ENCODE measurements around the gene MAPK8IP2. TPM values are rescaled to one million over a fixed set of nuclear protein-coding genes. Genes with fewer than 3 reads are reported as not detected.
A peak's percentile ranks its signal among the peaks of the same experiment; 100 is the strongest.

The MAPK8IP2 gene
- total and polyA plus RNA-seq, 10 of the 15 experiments (the other 5 are each of a cell fraction or from before 2014, with no cell fraction given) = 0.01 to 0.13 (median 0.06) TPM; not detected in 4

DNA sequence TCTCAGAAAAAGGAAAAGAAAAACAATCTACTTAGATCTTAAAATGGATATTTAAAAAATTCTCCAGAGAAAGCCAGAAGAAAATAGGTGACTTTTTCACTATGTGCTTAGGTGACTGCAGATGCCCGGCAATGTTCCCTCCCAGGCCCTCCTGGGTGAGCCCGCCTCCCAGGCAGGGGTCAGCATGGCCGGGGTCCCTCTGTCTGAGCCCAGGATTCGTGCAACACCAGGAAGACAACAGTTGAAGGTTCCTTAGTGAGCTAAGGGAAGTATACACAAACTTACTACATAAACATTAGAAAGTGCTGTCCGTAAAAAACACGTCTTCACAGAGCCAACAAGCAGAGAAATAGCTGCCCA lies 11.6 kb downstream of the MAPK8IP2 start (continued):
- TF ChIP-seq MXI1 (IDR thresholded peaks at IDR 0.05; ENCODE audit: low read depth, low read length) = no peak
- TF ChIP-seq NFYA (IDR thresholded peaks at IDR 0.05; ENCODE audit: borderline replicate concordance, low read depth, low read length) = no peak
- no peak for TF ChIP-seq SMAD1 (IDR thresholded peaks at IDR 0.05; ENCODE audit: low read depth, partially characterized antibody)
- TF ChIP-seq POLR2A (IDR thresholded peaks at IDR 0.05; ENCODE audit: low read depth, low read length) = no peak
- TF ChIP-seq ZBTB11 (CRISPR knock-in tag; IDR thresholded peaks at IDR 0.05) = no peak
- TF ChIP-seq FOXM1 (IDR thresholded peaks at IDR 0.05; ENCODE audit: low read depth, low read length) = no peak
- no peak for TF ChIP-seq ESRRA (IDR thresholded peaks at IDR 0.05; ENCODE audit: low read length)

DNA sequence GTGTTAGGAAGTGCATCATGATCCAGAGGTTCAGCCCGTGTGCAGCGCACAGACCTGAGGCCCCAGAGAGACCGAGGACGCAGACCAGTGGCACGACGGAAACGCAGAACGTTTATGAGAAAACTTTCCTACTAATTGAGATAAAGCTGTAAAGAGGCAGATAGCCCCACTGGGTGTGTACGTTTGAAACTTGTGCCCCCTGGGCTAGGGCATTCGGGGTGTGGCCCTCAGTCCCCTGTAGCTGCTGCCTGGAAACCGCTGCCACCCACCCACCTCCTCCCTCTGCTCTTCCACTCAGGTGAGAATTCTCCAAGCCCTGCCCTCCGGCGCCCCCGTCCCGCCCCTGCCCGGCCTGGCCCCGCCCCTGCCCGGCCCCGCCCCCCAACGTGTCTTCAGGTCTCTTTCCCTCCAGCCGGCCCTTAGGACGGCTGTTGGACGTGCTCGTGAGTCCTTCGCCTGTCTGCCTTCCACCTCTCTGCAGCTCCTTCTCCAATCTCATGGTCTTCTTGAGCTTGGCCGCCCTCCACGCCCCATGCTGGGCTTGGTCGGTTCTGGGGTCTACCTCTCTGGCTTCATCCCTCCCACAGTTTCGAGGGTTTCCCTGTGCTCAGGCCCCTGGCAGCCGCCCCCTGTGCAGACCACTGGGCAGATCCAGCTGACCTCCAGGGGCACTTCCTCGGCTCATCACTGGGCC lies 12.1 kb downstream of the MAPK8IP2 start:
- FAIRE-seq (no peak), DNase-seq (ENCODE audit: low read depth, low spot score) (no peak), ATAC-seq (peak; percentile 83)
- H3K36me3 ChIP-seq (ENCODE audit: control insufficient read depth in 2 of 2, insufficient read depth in 2 of 2, low read length in 1 of 2) = no peaks in the 10 kb centered on the region
- no TSS peak for BruUV-seq (replicated peaks)
- no peak overlapping the region for H3K9ac ChIP-seq (ENCODE audit: control insufficient read depth, insufficient read depth, low read length)
- SMC1A ChIA-PET (ENCODE audit: uncharacterized antibody, unreplicated experiment) = interaction anchor here (0.6 kb wide), 1 partner anchor 105 kb away, joined by 3 read pairs; the partner anchor contains the start of genes LMF2 and NCAPH2
- H3K4me1 ChIP-seq (ENCODE audit: control insufficient read depth, insufficient read depth, low read length) = no peaks in the 10 kb centered on the region
- intact Hi-C loops (cut with micrococcal nuclease; ENCODE audit: unreplicated experiment) = no loop called here
- in situ Hi-C loops (cut with MboI) = loop anchor here (10.0 kb wide), 1 partner anchor 358 kb away; the partner anchor contains the start of gene HDAC10
- H3K27ac ChIP-seq (ENCODE audit: control insufficient read depth, insufficient read depth) = no peak overlapping the region
- no peaks in the 10 kb centered on the region for H4K20me1 ChIP-seq (ENCODE audit: control insufficient read depth, insufficient read depth)
- RAD21 ChIA-PET (ENCODE audit: unreplicated experiment) = interaction anchor here (1.2 kb wide), 1 partner anchor 72 kb away, joined by 3 read pairs; no protein-coding TSS in a partner anchor
- TF ChIP-seq EZH2 (IDR thresholded peaks at IDR 0.05; ENCODE audit: borderline replicate concordance, control insufficient read depth, low read depth, low read length) (no peak), RBBP5 (conservative IDR thresholded peaks at IDR 0.05) (no peak)
- no peaks in the 10 kb centered on the region for H3K9me3 ChIP-seq (replicated peaks; ENCODE audit: control insufficient read depth, insufficient read depth, low read length)
- CTCF ChIA-PET = interaction anchor here (0.6 to 2.2 kb wide), 2 partner anchors 9 to 118 kb away, joined by 3 to 10 read pairs; no protein-coding TSS in a partner anchor
- no peak overlapping the region for H2AFZ ChIP-seq (ENCODE audit: control insufficient read depth, low read depth, low read length)
- H3K79me2 ChIP-seq (ENCODE audit: control insufficient read depth, insufficient read depth, low read length) = no peaks in the 10 kb centered on the region
- H3K4me2 ChIP-seq (ENCODE audit: control insufficient read depth, insufficient read depth) = no peak overlapping the region
- no peaks in the 10 kb centered on the region; a peak in 1 of 4 replicates for H3K27me3 ChIP-seq (replicated peaks in 1 of 2; ENCODE audit: control insufficient read depth in 2 of 2, insufficient read depth in 2 of 2, low read length in 1 of 2)
- 43% methylated on average over 21 of the region's 31 CpGs for WGBS (ENCODE audit: insufficient coverage, insufficient replicate concordance, low lambda C conversion rate, missing lambda C conversion rate)
- POLR2A ChIA-PET = no interaction called here
- H3K4me3 ChIP-seq = no peak overlapping the region
